Measurements from ENCODE around the gene NBPF20.
"Not testable (repeated sequence)": the region's sequence is repeated elsewhere in the genome, so short reads cannot be mapped to it uniquely, and the experiment has no call there.

Gene NBPF20

GRCh38 chr1:145453873-145454823 lies 28.7 kb upstream of the NBPF20 start:
- H3K4me1 ChIP-seq (ENCODE audit: insufficient read depth, low read length); H3K9me3 ChIP-seq (ENCODE audit: low read length); H3K36me3 ChIP-seq (ENCODE audit: insufficient read depth, low read length); H3K4me3 ChIP-seq (ENCODE audit: low read length); H2AFZ ChIP-seq (ENCODE audit: low read depth, low read length): not testable (repeated sequence)
- H3K27me3 ChIP-seq (ENCODE audit: insufficient read depth, low read length), result peaks cover 16% of the 10 kb centered on the region

- H3K4me1 ChIP-seq (ENCODE audit: insufficient read depth, low read length); H3K9me3 ChIP-seq (ENCODE audit: low read length); H3K4me3 ChIP-seq (ENCODE audit: low read length); H2AFZ ChIP-seq (ENCODE audit: low read depth, low read length); H3K36me3 ChIP-seq (ENCODE audit: insufficient read depth, low read length): not testable (repeated sequence)
- H3K27me3 ChIP-seq (ENCODE audit: insufficient read depth, low read length), result peaks cover 16% of the 10 kb centered on the region
Measured at GRCh38 chr1:145452506-145452905, 27.1 kb upstream of the NBPF20 start.

DNA sequence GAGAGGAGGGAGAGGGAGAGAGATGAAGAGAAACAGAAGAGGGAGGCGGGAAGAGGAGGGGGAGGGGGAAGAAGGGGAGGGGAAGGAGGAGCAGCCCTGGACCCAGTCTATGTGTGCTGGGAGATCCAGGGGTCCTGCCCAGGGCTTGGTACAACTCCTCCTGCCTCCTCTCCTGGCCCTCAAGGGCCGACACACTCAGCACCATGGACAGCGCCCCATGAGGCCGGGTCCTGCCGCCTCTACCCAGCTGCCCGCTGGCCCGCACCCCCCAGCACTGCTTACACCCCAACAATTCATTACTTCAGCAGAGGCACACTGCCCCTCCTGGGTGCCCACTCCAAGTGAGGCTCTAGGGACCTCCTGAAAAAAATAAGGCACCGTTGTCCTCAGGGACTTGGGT lies 26.5 kb upstream of the NBPF20 start:
- not testable (repeated sequence) for H3K9me3 ChIP-seq (ENCODE audit: low read length); H3K36me3 ChIP-seq (ENCODE audit: insufficient read depth, low read length); H3K4me1 ChIP-seq (ENCODE audit: insufficient read depth, low read length); H3K4me3 ChIP-seq (ENCODE audit: low read length); H2AFZ ChIP-seq (ENCODE audit: low read depth, low read length)
- peaks cover 16% of the 10 kb centered on the region for H3K27me3 ChIP-seq (ENCODE audit: insufficient read depth, low read length)

- not testable (repeated sequence) for H3K36me3 ChIP-seq (ENCODE audit: insufficient read depth, low read length); H2AFZ ChIP-seq (ENCODE audit: low read depth, low read length); H3K27me3 ChIP-seq (ENCODE audit: insufficient read depth, low read length); H3K9me3 ChIP-seq (ENCODE audit: low read length); H3K4me1 ChIP-seq (ENCODE audit: insufficient read depth, low read length); H3K4me3 ChIP-seq (ENCODE audit: low read length)
Measured at GRCh38 chr1:145445219-145445618, 19.8 kb upstream of the NBPF20 start.

- H3K4me1 ChIP-seq (ENCODE audit: insufficient read depth, low read length), result not testable (repeated sequence)
Measured at GRCh38 chr1:145442340-145442739, 16.9 kb upstream of the NBPF20 start.

DNA sequence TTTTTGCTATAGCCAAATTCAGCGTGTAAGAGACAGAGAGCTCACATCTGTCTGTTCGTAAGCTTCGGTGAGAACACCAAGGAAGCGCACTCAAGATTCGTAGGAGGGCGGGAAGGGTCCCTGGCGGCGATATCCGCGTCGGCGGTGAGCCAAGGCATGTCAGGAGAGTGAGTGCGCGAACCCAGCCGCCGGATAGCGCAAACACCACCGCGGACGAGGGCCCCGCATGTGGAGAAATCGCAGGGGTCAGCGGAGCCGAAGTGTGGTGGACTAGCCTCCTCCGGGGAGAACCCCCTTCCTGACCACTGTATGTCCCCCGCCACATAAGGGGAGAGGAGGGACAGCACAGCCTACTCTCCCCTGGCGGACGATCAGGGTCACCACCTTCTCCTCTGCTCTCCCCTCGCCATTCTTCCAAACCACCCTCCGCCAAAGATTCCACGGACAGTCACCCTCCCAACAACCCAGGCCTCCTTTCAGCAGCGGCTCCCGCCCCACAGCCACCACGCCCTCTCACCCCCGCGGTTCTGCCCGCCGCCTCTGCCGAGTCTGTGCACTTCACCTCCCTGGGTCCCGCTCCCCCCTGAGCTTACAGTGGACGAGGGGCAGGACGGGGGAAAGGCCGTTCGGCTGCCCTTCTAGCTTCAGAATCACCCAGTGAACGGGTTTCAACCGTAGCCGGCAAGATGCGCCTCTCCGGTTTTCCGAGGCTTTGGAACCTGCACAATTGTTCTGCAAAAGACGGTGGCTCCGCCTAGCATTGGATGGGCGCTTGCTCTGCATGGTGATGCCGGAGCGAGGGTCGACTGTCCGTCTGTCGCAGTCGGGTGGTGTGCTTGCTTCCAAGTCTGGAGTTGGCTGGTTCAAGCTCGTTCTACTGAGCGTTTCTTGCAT lies 6.2 kb upstream of the NBPF20 start:
- H3K36me3 ChIP-seq (ENCODE audit: insufficient read depth, low read length); H3K9me3 ChIP-seq (ENCODE audit: low read length); H3K4me1 ChIP-seq (ENCODE audit: insufficient read depth, low read length); H2AFZ ChIP-seq (ENCODE audit: low read depth, low read length): not testable (repeated sequence)
- Histone ChIP-seq H3K4me3 (ENCODE audit: low read length) (peak overlapping the region; percentile 46), H3K27me3 (ENCODE audit: insufficient read depth, low read length) (peaks cover 17% of the 10 kb centered on the region)

More at GRCh38 chr1:145442340-145442739, 16.9 kb upstream of the NBPF20 start:
- not testable (repeated sequence) for H2AFZ ChIP-seq (ENCODE audit: low read depth, low read length); H3K27me3 ChIP-seq (ENCODE audit: insufficient read depth, low read length); H3K9me3 ChIP-seq (ENCODE audit: low read length); H3K36me3 ChIP-seq (ENCODE audit: insufficient read depth, low read length); H3K4me3 ChIP-seq (ENCODE audit: low read length)

DNA sequence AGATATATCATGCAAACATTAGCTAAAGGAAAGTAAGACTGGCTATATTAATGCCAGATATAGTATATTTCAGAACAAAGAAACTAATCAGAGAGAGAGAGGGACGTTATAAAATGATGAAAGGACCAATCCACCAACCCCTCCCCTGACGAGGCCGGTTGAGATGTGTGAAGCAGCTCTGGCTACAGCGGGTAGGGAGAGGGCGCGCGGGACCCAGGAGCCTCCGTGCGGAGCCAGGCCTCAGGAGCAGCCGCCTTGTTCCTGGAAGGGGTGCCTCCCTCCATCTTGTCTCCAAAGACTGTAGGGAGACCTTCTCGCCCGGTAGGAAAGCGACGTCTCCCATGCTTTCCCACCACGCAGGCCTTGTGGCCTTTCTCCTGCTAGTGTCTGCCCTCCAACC lies 5.4 kb upstream of the NBPF20 start:
- not testable (repeated sequence) for H3K9me3 ChIP-seq (ENCODE audit: low read length)
- H3K27me3 ChIP-seq (ENCODE audit: insufficient read depth, low read length), result peaks cover 17% of the 10 kb centered on the region
- peak overlapping the region; percentile 36 for H3K4me3 ChIP-seq (ENCODE audit: low read length)

GRCh38 chr1:145429329-145429728 lies 3.9 kb upstream of the NBPF20 start:
- H2AFZ ChIP-seq (ENCODE audit: low read depth, low read length); H3K4me3 ChIP-seq (ENCODE audit: low read length); H3K4me1 ChIP-seq (ENCODE audit: insufficient read depth, low read length); H3K9me3 ChIP-seq (ENCODE audit: low read length); H3K36me3 ChIP-seq (ENCODE audit: insufficient read depth, low read length): not testable (repeated sequence)
- peaks cover 17% of the 10 kb centered on the region for H3K27me3 ChIP-seq (ENCODE audit: insufficient read depth, low read length)

More for the DNA sequence above, 5.4 kb upstream of the NBPF20 start:
- H2AFZ ChIP-seq (ENCODE audit: low read depth, low read length); H3K36me3 ChIP-seq (ENCODE audit: insufficient read depth, low read length); H3K4me1 ChIP-seq (ENCODE audit: insufficient read depth, low read length): not testable (repeated sequence)

- Histone ChIP-seq H3K27me3 (ENCODE audit: insufficient read depth, low read length) (peaks cover 15% of the 10 kb centered on the region), H2AFZ (ENCODE audit: low read depth, low read length) (peak overlapping the region; percentile 90), H3K4me3 (ENCODE audit: low read length) (peak overlapping the region; percentile 67)
- not testable (repeated sequence) for H3K4me1 ChIP-seq (ENCODE audit: insufficient read depth, low read length); H3K9me3 ChIP-seq (ENCODE audit: low read length); H3K36me3 ChIP-seq (ENCODE audit: insufficient read depth, low read length)
Measured at GRCh38 chr1:145424612-145425435, 579 bp downstream of the NBPF20 start.

DNA sequence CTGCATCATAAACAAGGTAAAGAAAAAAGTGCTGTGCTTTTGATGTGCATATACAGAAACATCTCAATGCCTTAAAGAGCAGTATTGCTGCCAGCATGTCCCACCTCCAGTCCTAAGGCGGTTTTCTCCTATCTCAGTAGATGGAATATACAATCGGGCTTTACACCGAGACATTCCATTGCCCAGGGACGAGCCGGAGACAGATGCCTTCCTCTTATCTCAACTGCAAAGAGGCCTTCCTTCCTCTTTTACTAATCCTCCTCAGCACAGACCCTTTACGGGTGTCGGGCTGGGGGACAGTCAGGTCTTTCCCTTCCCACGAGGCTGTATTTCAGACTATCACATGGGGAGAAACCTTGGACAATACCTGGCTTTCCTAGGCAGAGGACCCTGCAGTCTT lies 10.3 kb downstream of the NBPF20 start:
- not testable (repeated sequence) for H3K4me3 ChIP-seq (ENCODE audit: low read length); H2AFZ ChIP-seq (ENCODE audit: low read depth, low read length); H3K4me1 ChIP-seq (ENCODE audit: insufficient read depth, low read length); H3K27me3 ChIP-seq (ENCODE audit: insufficient read depth, low read length); H3K36me3 ChIP-seq (ENCODE audit: insufficient read depth, low read length); H3K9me3 ChIP-seq (ENCODE audit: low read length)

GRCh38 chr1:145407266-145407665 lies 18.1 kb downstream of the NBPF20 start:
- not testable (repeated sequence) for H3K36me3 ChIP-seq (ENCODE audit: insufficient read depth, low read length); H3K9me3 ChIP-seq (ENCODE audit: low read length); H3K4me1 ChIP-seq (ENCODE audit: insufficient read depth, low read length); H2AFZ ChIP-seq (ENCODE audit: low read depth, low read length); H3K4me3 ChIP-seq (ENCODE audit: low read length); H3K27me3 ChIP-seq (ENCODE audit: insufficient read depth, low read length)

GRCh38 chr1:145404949-145405348 lies 20.5 kb downstream of the NBPF20 start:
- not testable (repeated sequence) for H3K4me1 ChIP-seq (ENCODE audit: insufficient read depth, low read length); H3K4me3 ChIP-seq (ENCODE audit: low read length); H2AFZ ChIP-seq (ENCODE audit: low read depth, low read length); H3K9me3 ChIP-seq (ENCODE audit: low read length); H3K27me3 ChIP-seq (ENCODE audit: insufficient read depth, low read length); H3K36me3 ChIP-seq (ENCODE audit: insufficient read depth, low read length)

- not testable (repeated sequence) for H3K9me3 ChIP-seq (ENCODE audit: low read length); H2AFZ ChIP-seq (ENCODE audit: low read depth, low read length)
Measured at GRCh38 chr1:145400701-145401100, 24.7 kb downstream of the NBPF20 start.

More at GRCh38 chr1:145400701-145401100, 24.7 kb downstream of the NBPF20 start:
- not testable (repeated sequence) for H3K4me3 ChIP-seq (ENCODE audit: low read length); H3K27me3 ChIP-seq (ENCODE audit: insufficient read depth, low read length); H3K36me3 ChIP-seq (ENCODE audit: insufficient read depth, low read length); H3K4me1 ChIP-seq (ENCODE audit: insufficient read depth, low read length)

Data from neuron (in vitro differentiated cells).